Measurements from ENCODE around the gene EVC.
A peak's percentile ranks its signal among the peaks of the same experiment; 100 is the strongest.

Gene EVC

GRCh38 chr4:5857199-5857598 is 146.2 kb downstream of the EVC start:
- DNase-seq (ENCODE audit: low read depth): no peak
- TF ChIP-seq CTCF (IDR thresholded peaks at IDR 0.05; ENCODE audit: insufficient read depth, low read depth, low read length, missing control alignments): no peak
- H3K4me3 ChIP-seq (ENCODE audit: low read depth, low read length): no peak overlapping the region

GRCh38 chr4:5858020-5858769 is 147.2 kb downstream of the EVC start:
- H3K4me3 ChIP-seq (ENCODE audit: low read depth, low read length): no peak overlapping the region
- no peak for TF ChIP-seq CTCF (IDR thresholded peaks at IDR 0.05; ENCODE audit: insufficient read depth, low read depth, low read length, missing control alignments)
- DNase-seq (ENCODE audit: low read depth): no peak

GRCh38 chr4:5863461-5864113 is 152.6 kb downstream of the EVC start:
- TF ChIP-seq CTCF (IDR thresholded peaks at IDR 0.05; ENCODE audit: insufficient read depth, low read depth, low read length, missing control alignments): no peak
- H3K4me3 ChIP-seq (ENCODE audit: low read depth, low read length): no peak overlapping the region
- peak; percentile 15 for DNase-seq (ENCODE audit: low read depth)

All from GM12865 (cell line).